ENCODE results near the gene UCHL3.

Gene UCHL3

DNA sequence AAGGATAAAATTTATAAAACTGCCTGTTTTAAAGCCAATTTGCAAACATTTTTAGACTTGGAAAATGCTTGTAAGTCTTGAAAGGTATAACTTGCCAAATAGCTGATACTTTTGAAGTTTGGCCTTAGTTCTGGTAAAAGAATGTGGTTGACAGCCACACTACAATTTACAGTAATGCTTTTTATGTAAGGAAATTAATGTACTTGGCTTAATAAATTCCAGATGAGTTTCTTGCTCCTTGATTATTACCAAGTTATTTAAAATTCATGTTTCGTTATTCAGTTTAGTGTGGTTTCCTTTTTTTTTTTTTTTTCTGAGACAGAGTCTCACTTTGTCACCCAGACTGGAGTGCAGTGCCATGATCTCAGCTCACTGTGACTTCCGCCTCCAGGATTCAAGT lies 101.4 kb downstream of the UCHL3 start:
- in situ Hi-C loops (cut with MboI; ENCODE audit: low pct_unique_long_range_greater_than_20kb, low sequenced_read_pairs) = no loop called here
- no peak for DNase-seq

DNA sequence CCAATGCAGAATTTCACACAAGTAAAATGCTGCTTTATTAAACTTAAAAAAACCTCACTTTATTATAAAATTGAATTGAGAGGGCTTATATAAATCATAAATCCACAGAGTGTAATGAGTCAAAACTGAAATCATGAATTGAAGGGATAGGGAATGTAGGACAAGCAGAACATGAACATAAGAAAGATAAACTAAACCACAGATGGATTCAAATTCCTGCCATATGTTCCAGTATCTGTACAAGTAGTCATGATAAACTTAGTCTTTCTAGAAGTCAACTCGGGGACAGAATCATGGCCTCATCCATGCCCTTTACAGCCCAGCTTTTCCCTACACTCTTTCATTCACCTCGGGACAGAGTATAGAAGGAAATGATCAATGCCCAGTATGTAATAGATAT lies 103.1 kb downstream of the UCHL3 start:
- in situ Hi-C loops (cut with MboI; ENCODE audit: low pct_unique_long_range_greater_than_20kb, low sequenced_read_pairs) = no loop called here
- DNase-seq = no peak
